GM12872 (cell line): ENCODE data around the gene NAV1.

Source experiments
- CTCF ChIP-seq: IDR thresholded peaks from 3 replicates; pipeline ENCODE4 v1.5.1; 2011; ENCODE audit warnings: low read depth, mild to moderate bottlenecking, low read length, moderate library complexity; ENCODE audit not compliant: insufficient read depth

Gene NAV1

GRCh38 chr1:201538612-201539551, at the start of gene NAV1:
Gene NAV1 (plus strand): TSS chr1:201539127. CDS start chr1:201622885, 83,758 bp downstream.
- TF ChIP-seq CTCF = no peak

GRCh38 chr1:201489643-201490261, 49.2 kb upstream of the NAV1 start:
- TF ChIP-seq CTCF = no peak

GRCh38 chr1:201490708-201491131, 48.2 kb upstream of the NAV1 start:
- TF ChIP-seq CTCF = no peak

- no peak for TF ChIP-seq CTCF
Measured at GRCh38 chr1:201491896-201492511, 46.9 kb upstream of the NAV1 start.

- TF ChIP-seq CTCF = no peak
Measured at GRCh38 chr1:201493757-201494617, 44.9 kb upstream of the NAV1 start.

- TF ChIP-seq CTCF = no peak
Measured at GRCh38 chr1:201495551-201496295, 43.2 kb upstream of the NAV1 start.
